K562 (cell line): ENCODE results near the gene SLC7A8. TPM values are rescaled to one million over a fixed set of nuclear protein-coding genes. Genes with fewer than 3 reads are reported as not detected.

Experiments
- BCOR ChIP-seq: fragments of 450-650 bp; IDR thresholded peaks from 2 replicates; pipeline ENCODE4 v1.6.1; 2016
- CBFA2T3 ChIP-seq: fragments of 450-650 bp; IDR thresholded peaks from 2 replicates; pipeline ENCODE4 v1.6.1; 2017
- CBFB ChIP-seq: sonication (generic); formaldehyde crosslinking; IDR thresholded peaks from 2 replicates; pipeline ENCODE4 v1.4.0; 2020; ENCODE audit warnings: mild to moderate bottlenecking, missing genetic modification reagents
- CHD1 ChIP-seq: fragments of 200-600 bp; sonication (generic); IDR thresholded peaks from one replicate; pipeline ENCODE4 v1.6.1; 2012; ENCODE audit warnings: mild to moderate bottlenecking, moderate library complexity, low read length, inconsistent platforms
- DEAF1 ChIP-seq: fragments of 450-650 bp; formaldehyde crosslinking; IDR thresholded peaks from 2 replicates; pipeline ENCODE4 v1.4.0; 2020; ENCODE audit warnings: mild to moderate bottlenecking, moderate library complexity
- EP400 ChIP-seq: fragments of 450-650 bp; IDR thresholded peaks from 2 replicates; pipeline ENCODE4 v1.6.1; 2017; ENCODE audit warnings: antibody characterized with exemption, mild to moderate bottlenecking, moderate library complexity
- HDAC1 ChIP-seq, 2 experiments: fragments of 450-650 bp; IDR thresholded peaks; 2 replicates each; pipeline ENCODE4 v1.6.1; 2016 to 2017; ENCODE audit warnings: inconsistent platforms in 1 of 2, mild to moderate bottlenecking in 1 of 2, moderate library complexity in 1 of 2
- HES1 ChIP-seq: fragments of 450-650 bp; IDR thresholded peaks from 2 replicates; pipeline ENCODE4 v1.6.1; 2016; ENCODE audit warnings: low read depth, mild to moderate bottlenecking, moderate library complexity
- HSF4 ChIP-seq: fragments of 250-450 bp; sonication (Bioruptor Pico); IDR thresholded peaks from 2 replicates; pipeline ENCODE4 v2.1.2; 2022; ENCODE audit warnings: mild to moderate bottlenecking, moderate library complexity, borderline replicate concordance
- MTA2 ChIP-seq: fragments of 450-650 bp; IDR thresholded peaks from 2 replicates; pipeline ENCODE4 v1.6.1; 2016; ENCODE audit warnings: low read depth
- MXI1 ChIP-seq: IDR thresholded peaks from 2 replicates; pipeline ENCODE4 v1.6.1; 2011; ENCODE audit warnings: low read depth, mild to moderate bottlenecking, improper control_type of control experiment, low read length
- NCOR1 ChIP-seq: fragments of 450-650 bp; IDR thresholded peaks from 2 replicates; pipeline ENCODE4 v1.6.1; 2016; ENCODE audit warnings: mild to moderate bottlenecking, moderate library complexity
- NR2F6 ChIP-seq: fragments of 450-650 bp; formaldehyde crosslinking; IDR thresholded peaks from 2 replicates; pipeline ENCODE4 v1.4.0; 2020; ENCODE audit warnings: mild to moderate bottlenecking
- RNF2 ChIP-seq: sonication (generic); IDR thresholded peaks from 2 replicates; pipeline ENCODE4 v1.6.1; 2016
- SIN3B ChIP-seq: fragments of 450-650 bp; IDR thresholded peaks from 2 replicates; pipeline ENCODE4 v1.6.1; 2017; ENCODE audit warnings: low read depth, mild to moderate bottlenecking, moderate library complexity
- SMARCC2 ChIP-seq: fragments of 450-650 bp; IDR thresholded peaks from 2 replicates; pipeline ENCODE4 v1.6.1; 2017; ENCODE audit warnings: antibody characterized with exemption, moderate library complexity, mild to moderate bottlenecking, low read depth
- SOX6 ChIP-seq: fragments of 450-650 bp; IDR thresholded peaks from 2 replicates; pipeline ENCODE4 v1.6.1; 2014; ENCODE audit warnings: mild to moderate bottlenecking
- STAG1 ChIP-seq: sonication (generic); formaldehyde crosslinking; IDR thresholded peaks from 2 replicates; pipeline ENCODE4 v1.5.0; 2020; ENCODE audit warnings: missing genetic modification reagents, borderline replicate concordance
- TEAD4 ChIP-seq, 2 experiments: sonication (generic) in 1 of 2; formaldehyde crosslinking in 1 of 2; IDR thresholded peaks; 2 replicates each; pipeline versions ENCODE4 v1.6.1 to v1.8.0; 2012 to 2022; ENCODE audit warnings: borderline replicate concordance in 1 of 2, inconsistent platforms in 1 of 2, low read length in 1 of 2, mild to moderate bottlenecking in 1 of 2, missing genetic modification reagents in 1 of 2
- TRIM28 ChIP-seq: fragments of 450-650 bp; IDR thresholded peaks from 2 replicates; pipeline ENCODE4 v1.6.1; 2017
- ZBTB8A ChIP-seq: fragments of 450-650 bp; IDR thresholded peaks from 2 replicates; pipeline ENCODE4 v1.6.1; 2018; ENCODE audit warnings: mild to moderate bottlenecking, moderate library complexity; ENCODE audit not compliant: partially characterized antibody
- ZFPM2 ChIP-seq: fragments of 250-450 bp; sonication (Bioruptor Pico); IDR thresholded peaks from 2 replicates; pipeline ENCODE4 v1.5.1; 2022; ENCODE audit warnings: mild to moderate bottlenecking
- ZNF121 ChIP-seq: sonication (generic); formaldehyde crosslinking; conservative IDR thresholded peaks from 2 replicates; pipeline ENCODE4 v1.8.0; 2022; ENCODE audit warnings: missing genetic modification reagents
- ZNF143 ChIP-seq: sonication (generic); formaldehyde crosslinking; IDR thresholded peaks from 2 replicates; pipeline ENCODE4 v1.9.0; 2022; ENCODE audit warnings: mild to moderate bottlenecking, missing genetic modification reagents
- ZNF232 ChIP-seq: sonication (generic); formaldehyde crosslinking; IDR thresholded peaks from 2 replicates; pipeline ENCODE4 v1.8.0; 2022; ENCODE audit warnings: mild to moderate bottlenecking, missing genetic modification reagents
- ZNF263 ChIP-seq: sonication (generic); formaldehyde crosslinking; IDR thresholded peaks from 2 replicates; pipeline ENCODE4 v1.8.0; 2022; ENCODE audit warnings: mild to moderate bottlenecking, missing genetic modification reagents, borderline replicate concordance
- ZNF3 ChIP-seq: fragments of 250-450 bp; sonication (Bioruptor Pico); IDR thresholded peaks from 2 replicates; pipeline ENCODE4 v1.5.0; 2021; ENCODE audit warnings: mild to moderate bottlenecking, moderate library complexity
- ZNF449 ChIP-seq: fragments of 250-450 bp; sonication (Bioruptor Pico); IDR thresholded peaks from 2 replicates; pipeline ENCODE4 v1.8.0; 2022; ENCODE audit warnings: moderate library complexity, mild to moderate bottlenecking, inconsistent platforms
- ZNF778 ChIP-seq: fragments of 450-650 bp; formaldehyde crosslinking; IDR thresholded peaks from 2 replicates; pipeline ENCODE4 v1.4.0; 2020; ENCODE audit warnings: mild to moderate bottlenecking, moderate library complexity
- polyA plus RNA-seq, 8 experiments: library from polyadenylated mRNA; depleted of rRNA in 4 of 8; stranded (reverse) in 5 of 8; unstranded in 3 of 8; fragments of >200 nt; fragmentation: Nextera tagmentation in 2 of 8; fragmentation: Illumina TruSeq in 1 of 8; extraction: Ambion mirVana in 2 of 8; extraction: Trizol in 1 of 8; gene quantifications; 2 replicates each; pipeline versions ENCODE4 v1.2.1 to v1.2.3, GENCODE V29; 2011 to 2014; ENCODE audit warnings: inconsistent platforms in 1 of 8, missing spikeins in 1 of 8
- total RNA-seq, 7 experiments: library from RNA; depleted of rRNA in 6 of 7; stranded (reverse); fragments of >200 nt in 6 of 7; fragmentation: Illumina TruSeq in 2 of 7; extraction: Trizol in 2 of 7; gene quantifications; 2 replicates each; pipeline versions ENCODE4 v1.2.1 to v1.2.3, GENCODE V29; 2011 to 2021; ENCODE audit warnings: low replicate concordance in 1 of 7

SLC7A8 gene
- total and polyA plus RNA-seq, 9 of the 15 experiments (the other 6 are each of a cell fraction or from before 2014, with no cell fraction given): 2.0 to 33.0 (median 6.0) TPM

- TF ChIP-seq ZNF263 (no peak), BCOR (no peak), MTA2 (peak; percentile 35; the same call in 1 of the 2 replicates), TEAD4 (IDR thresholded peaks at IDR 0.05; ENCODE audit: low read length) (peak; percentile 43; the same call in 1 of the 2 replicates), TEAD4 (CRISPR knock-in tag; IDR thresholded peaks at IDR 0.05; ENCODE audit: borderline replicate concordance) (no peak), SIN3B (no peak), STAG1 (no peak), DEAF1 (CRISPR knock-in tag) (no peak), CBFB (no peak), ZNF449 (CRISPR knock-in tag) (no peak), MXI1 (no peak), CHD1 (no peak), TRIM28 (no peak), RNF2 (no peak), HDAC1 (IDR thresholded peaks at IDR 0.05) (no peak), ZNF143 (CRISPR knock-in tag) (no peak), ZNF232 (CRISPR knock-in tag) (no peak), HSF4 (no peak), NR2F6 (CRISPR knock-in tag) (no peak), ZBTB8A (no peak), ZNF3 (CRISPR knock-in tag) (no peak), ZNF778 (CRISPR knock-in tag) (no peak), ZNF121 (CRISPR knock-in tag) (peak; percentile 35), NCOR1 (peak; percentile 49; the same call in 1 of the 2 replicates), SOX6 (peak; percentile 83), HES1 (no peak), CBFA2T3 (peak; percentile 75), ZFPM2 (CRISPR knock-in tag) (no peak), EP400 (no peak), SMARCC2 (no peak)
Observed at GRCh38 chr14:23124337-23124954, 59.0 kb downstream of the SLC7A8 start (continued).
